Fibroblast of the aortic adventitia (primary cell): ENCODE results near the gene ARAP2. TPM values are rescaled to one million over a fixed set of nuclear protein-coding genes. Genes with fewer than 3 reads are reported as not detected.

Experiments used
- DNase-seq: peaks from one replicate; pipeline ENCODE4 v3.0.0-alpha.2; 2010; ENCODE audit warnings: low read depth
- H3K4me3 ChIP-seq: 2 replicates; pipeline ENCODE4 v1.5.1; 2011; ENCODE audit warnings: low read depth, mild to moderate bottlenecking, control low read depth, low read length, moderate library complexity
- total RNA-seq: library from RNA; depleted of rRNA; stranded (reverse); fragments of >200 nt; gene quantifications from 2 replicates; pipeline ENCODE4 v1.2.3, GENCODE V29; 2012; ENCODE audit warnings: low replicate concordance
- TF ChIP-seq, protein P1 (sequence below): IDR thresholded peaks from 2 replicates; pipeline ENCODE4 v1.5.1; 2011; ENCODE audit warnings: mild to moderate bottlenecking, low read length, control low read depth, inconsistent platforms; ENCODE audit not compliant: insufficient read depth

Gene ARAP2
- total RNA-seq, 1 donor, result 0.63 TPM

DNA sequence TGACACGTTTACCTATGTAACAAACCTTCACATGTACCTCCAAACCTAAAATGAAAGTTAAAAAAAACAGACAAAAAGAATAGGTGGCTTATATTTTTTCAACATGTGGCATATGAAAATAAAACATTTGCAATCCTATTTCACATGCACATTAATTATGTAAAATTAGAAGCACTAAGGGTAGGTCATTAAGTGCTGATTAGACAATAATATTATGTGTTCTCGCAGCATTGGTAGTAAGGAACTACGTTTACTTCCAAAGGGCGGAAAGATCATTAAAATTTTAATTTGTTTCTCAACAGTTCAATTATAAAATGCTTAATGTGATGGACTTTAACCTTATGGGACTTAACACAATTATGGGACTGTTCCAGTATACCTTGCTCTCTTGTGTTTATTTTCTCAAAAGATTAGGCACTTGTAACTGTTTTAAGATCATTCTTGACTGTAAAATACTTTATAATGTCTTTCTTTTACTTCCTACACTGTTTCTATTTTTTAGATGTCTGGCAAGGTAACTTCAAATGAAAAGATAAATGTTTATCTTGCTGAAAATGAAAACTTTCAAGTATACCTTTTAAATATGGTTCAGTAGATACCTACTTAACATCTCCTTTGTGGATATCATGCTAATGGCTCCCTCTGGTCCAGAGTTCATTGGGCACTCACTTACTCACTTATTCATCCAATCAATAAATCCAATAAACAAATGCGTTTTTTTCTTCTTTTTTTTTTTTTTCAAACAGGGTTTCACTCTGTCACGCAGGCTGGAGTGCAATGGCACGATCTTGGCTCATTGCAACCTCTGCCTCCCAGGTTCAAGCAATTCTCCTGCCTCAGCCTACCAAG, 202.0 kb downstream of the ARAP2 start:
- no peak overlapping the region for H3K4me3 ChIP-seq
- DNase-seq, result no peak
- TF ChIP-seq, protein P1, sequence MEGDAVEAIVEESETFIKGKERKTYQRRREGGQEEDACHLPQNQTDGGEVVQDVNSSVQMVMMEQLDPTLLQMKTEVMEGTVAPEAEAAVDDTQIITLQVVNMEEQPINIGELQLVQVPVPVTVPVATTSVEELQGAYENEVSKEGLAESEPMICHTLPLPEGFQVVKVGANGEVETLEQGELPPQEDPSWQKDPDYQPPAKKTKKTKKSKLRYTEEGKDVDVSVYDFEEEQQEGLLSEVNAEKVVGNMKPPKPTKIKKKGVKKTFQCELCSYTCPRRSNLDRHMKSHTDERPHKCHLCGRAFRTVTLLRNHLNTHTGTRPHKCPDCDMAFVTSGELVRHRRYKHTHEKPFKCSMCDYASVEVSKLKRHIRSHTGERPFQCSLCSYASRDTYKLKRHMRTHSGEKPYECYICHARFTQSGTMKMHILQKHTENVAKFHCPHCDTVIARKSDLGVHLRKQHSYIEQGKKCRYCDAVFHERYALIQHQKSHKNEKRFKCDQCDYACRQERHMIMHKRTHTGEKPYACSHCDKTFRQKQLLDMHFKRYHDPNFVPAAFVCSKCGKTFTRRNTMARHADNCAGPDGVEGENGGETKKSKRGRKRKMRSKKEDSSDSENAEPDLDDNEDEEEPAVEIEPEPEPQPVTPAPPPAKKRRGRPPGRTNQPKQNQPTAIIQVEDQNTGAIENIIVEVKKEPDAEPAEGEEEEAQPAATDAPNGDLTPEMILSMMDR, result no peak

DNA sequence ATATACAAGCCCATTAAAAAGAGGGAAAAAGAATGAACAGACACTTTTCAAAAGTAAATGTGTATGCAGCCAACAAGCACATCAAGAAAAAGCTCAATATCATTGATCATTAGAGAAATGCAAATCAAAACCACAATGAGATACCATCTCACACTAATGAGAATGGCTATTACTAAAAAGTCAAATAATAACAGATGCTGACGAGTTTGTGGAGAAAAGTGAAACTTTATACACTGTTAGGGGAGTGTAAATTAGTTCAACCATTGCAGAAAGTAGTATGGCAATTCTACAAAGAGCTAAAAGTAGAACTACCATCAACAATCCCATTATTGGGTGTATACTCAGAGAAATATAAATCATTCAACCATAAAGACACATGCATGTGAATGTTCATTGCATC, 203.0 kb downstream of the ARAP2 start:
- TF ChIP-seq, protein P1, result no peak
- DNase-seq, result no peak
- no peak overlapping the region for H3K4me3 ChIP-seq

DNA sequence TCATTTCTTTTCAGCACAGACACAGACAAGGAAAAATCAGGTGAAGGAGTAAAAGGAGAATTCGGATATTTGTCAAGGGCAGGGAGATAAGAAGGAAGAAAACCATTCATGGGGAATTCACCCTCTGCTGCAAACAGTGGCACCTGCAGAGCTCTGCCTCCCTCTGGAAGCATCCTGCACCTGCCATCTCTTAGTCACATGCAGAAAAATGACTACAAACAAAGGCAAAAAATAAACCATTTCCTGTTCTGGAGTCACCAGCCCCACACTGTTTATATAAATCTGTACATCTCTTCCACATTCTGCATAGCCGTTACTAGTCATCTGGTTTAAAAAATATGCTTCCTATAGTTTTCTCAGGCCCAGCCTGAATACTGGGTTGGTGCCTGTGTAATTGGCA, 205.3 kb downstream of the ARAP2 start:
- TF ChIP-seq, protein P1, result no peak
- DNase-seq, result no peak

DNA sequence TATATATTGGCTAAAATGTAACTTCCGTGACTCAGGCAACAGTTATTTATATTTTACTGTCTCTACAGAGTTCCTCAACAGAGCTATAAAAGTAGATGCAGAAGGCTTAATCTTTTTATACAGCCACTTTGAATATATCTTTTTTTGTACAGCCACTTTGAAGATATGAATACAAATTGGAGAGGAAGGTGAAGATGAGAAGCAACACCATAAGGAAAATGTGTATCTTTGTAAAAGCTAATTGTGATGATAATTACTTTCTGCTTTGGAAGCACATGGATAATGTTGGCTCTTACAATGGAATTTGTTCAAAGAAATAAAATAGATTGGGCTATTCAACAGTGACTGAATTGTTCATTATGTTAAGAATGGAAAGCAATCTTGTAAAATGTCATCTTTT, 205.8 kb downstream of the ARAP2 start:
- H3K4me3 ChIP-seq, result no peak overlapping the region
- TF ChIP-seq, protein P1, result no peak
- DNase-seq, result no peak

More for the DNA sequence above, 205.3 kb downstream of the ARAP2 start:
- no peak overlapping the region for H3K4me3 ChIP-seq

DNA sequence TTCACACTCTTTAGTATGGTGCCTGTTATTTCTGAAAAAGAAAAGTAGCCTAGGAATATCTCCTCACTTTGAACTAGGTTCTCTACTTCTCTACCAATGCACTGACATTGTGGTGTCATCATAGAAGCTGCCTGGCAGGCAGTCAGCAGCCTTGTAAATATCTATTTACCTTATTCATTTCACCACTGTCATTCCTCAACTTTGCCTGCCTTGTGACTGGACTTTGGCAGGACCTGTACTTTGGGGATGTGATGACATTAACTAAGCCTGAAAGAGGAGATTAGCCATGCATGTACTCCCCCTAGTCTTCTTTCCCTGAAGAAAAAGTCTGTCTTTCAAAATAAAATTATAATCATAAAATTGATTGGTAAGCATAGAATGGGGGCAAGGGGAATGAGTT, 207.2 kb downstream of the ARAP2 start:
- TF ChIP-seq, protein P1, result no peak
- DNase-seq, result no peak
- H3K4me3 ChIP-seq, result no peak overlapping the region

DNA sequence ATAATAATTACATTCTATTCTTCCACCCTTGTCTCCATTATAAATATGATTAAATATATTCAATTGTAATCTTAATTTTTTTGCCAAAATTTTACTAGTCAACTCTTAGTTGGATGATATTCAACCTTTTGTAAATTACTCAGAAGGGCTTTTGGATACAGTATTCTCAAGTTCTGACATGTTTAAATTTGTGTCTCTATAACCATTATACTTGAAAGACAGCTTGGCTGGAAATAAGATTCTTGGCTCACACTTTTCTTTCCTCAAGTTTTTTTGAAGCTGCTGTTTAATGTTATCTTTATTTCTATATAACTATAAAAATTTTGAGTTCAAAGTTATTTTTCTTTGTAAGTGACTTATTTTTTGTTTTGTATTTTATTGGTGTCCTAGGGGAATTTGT, 214.4 kb downstream of the ARAP2 start:
- H3K4me3 ChIP-seq, result no peak overlapping the region
- TF ChIP-seq, protein P1, result no peak
- DNase-seq, result no peak
